ENCODE results near the gene HLA-DMA. TPM values are rescaled to one million over a fixed set of nuclear protein-coding genes. Genes with fewer than 3 reads are reported as not detected.
A peak's percentile ranks its signal among the peaks of the same experiment; 100 is the strongest.

The HLA-DMA gene
- total RNA-seq, 2 donors from 2014 or later: 4.9 to 19.0 TPM

GRCh38 chr6:32989368-32989767 is 36.5 kb upstream of the HLA-DMA start:
- 80 to 100% methylated on average over 1 of the region's 1 CpG for WGBS, 2 experiments (ENCODE audit: insufficient coverage in 1 of 2, insufficient read length in 1 of 2)

GRCh38 chr6:32984622-32985389 is 31.9 kb upstream of the HLA-DMA start:
- Histone ChIP-seq H3K4me3 (ENCODE audit: low read length) (no peak overlapping the region), H3K9ac (ENCODE audit: extremely low read depth, low read length, poor library complexity, severe bottlenecking) (no peak overlapping the region), H3K9me3 (ENCODE audit: control insufficient read depth, low read length) (no peaks in the 10 kb centered on the region), H3K27me3 (ENCODE audit: control insufficient read depth, insufficient read depth, low read length, poor library complexity, severe bottlenecking) (no peaks in the 10 kb centered on the region), H3K36me3 (ENCODE audit: control insufficient read depth, insufficient read depth, low read length) (peaks cover 22% of the 10 kb centered on the region), H3K4me1 (ENCODE audit: control insufficient read depth, insufficient read depth, low read length) (peaks cover 5% of the 10 kb centered on the region), H3K27ac (ENCODE audit: low read depth, low read length) (peak overlapping the region; percentile 12)
- DNase-seq: peak; percentile 96
- H3K9me3 Mint-ChIP-seq: no peaks in the 10 kb centered on the region
- no peak overlapping the region for H3K27ac Mint-ChIP-seq
- WGBS, 2 experiments (ENCODE audit: insufficient coverage in 1 of 2, insufficient read length in 1 of 2): 21 to 22% methylated on average over 8 to 9 of the region's 9 CpGs
- H3K27me3 Mint-ChIP-seq (ENCODE audit: insufficient read depth): peaks cover 2% of the 10 kb centered on the region
- TF ChIP-seq CTCF (conservative IDR thresholded peaks at IDR 0.05): peak; percentile 89
- peaks cover 18% of the 10 kb centered on the region for H3K4me1 Mint-ChIP-seq
- peaks cover 23% of the 10 kb centered on the region for H3K36me3 Mint-ChIP-seq (ENCODE audit: low read depth)
- no peak overlapping the region for H3K4me3 Mint-ChIP-seq

More at GRCh38 chr6:32989368-32989767, 36.5 kb upstream of the HLA-DMA start:
- no peak overlapping the region for H3K27ac ChIP-seq (ENCODE audit: low read depth, low read length)
- no peaks in the 10 kb centered on the region for H3K36me3 ChIP-seq (ENCODE audit: control insufficient read depth, insufficient read depth, low read length)
- Mint-ChIP-seq H3K4me3 (no peak overlapping the region), H3K36me3 (ENCODE audit: low read depth) (no peaks in the 10 kb centered on the region), H3K27me3 (ENCODE audit: insufficient read depth) (peaks cover 17% of the 10 kb centered on the region), H3K27ac (no peak overlapping the region), H3K4me1 (no peaks in the 10 kb centered on the region), H3K9me3 (no peaks in the 10 kb centered on the region)
- no peaks in the 10 kb centered on the region for H3K9me3 ChIP-seq (ENCODE audit: control insufficient read depth, low read length)
- TF ChIP-seq CTCF (conservative IDR thresholded peaks at IDR 0.05): no peak
- H3K4me3 ChIP-seq (ENCODE audit: low read length): no peak overlapping the region
- H3K4me1 ChIP-seq (ENCODE audit: control insufficient read depth, insufficient read depth, low read length): no peaks in the 10 kb centered on the region
- peaks cover 6% of the 10 kb centered on the region for H3K27me3 ChIP-seq (ENCODE audit: control insufficient read depth, insufficient read depth, low read length, poor library complexity, severe bottlenecking)
- H3K9ac ChIP-seq (ENCODE audit: extremely low read depth, low read length, poor library complexity, severe bottlenecking): no peak overlapping the region
- DNase-seq: no peak

DNA sequence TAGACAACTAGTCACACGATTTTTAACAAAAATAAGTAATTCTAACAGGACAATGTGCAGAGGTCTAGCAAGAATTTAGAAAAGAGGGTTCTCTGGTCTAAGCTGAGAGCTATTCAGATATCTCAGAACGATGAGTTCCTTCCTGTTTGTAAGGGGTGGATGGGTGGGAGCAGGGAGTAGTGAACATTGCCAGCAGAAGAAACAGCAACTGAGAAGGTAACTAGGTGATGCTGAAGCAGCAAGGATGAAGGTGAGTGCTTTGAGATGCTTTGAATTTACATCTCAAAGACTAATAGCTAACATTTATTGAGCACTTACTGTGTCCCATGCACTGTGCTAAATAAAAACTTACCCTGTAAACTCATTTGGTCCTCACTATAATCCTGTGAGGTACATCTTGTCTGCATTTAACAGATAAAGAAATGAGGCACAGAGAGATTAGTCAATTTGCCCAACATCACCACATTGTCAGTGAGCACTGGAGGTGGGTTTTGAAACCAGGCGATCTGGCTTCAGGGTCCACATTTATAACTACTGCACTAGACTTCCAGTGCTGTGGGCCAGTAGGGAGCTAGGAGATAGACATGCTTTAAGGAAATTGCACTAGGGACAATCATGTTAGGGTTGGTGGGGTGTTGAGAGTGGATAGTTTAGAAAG is 31.2 kb upstream of the HLA-DMA start:
- WGBS, 2 experiments (ENCODE audit: insufficient coverage in 1 of 2, insufficient read length in 1 of 2): 73 to 89% methylated on average over 2 to 3 of the region's 3 CpGs
- DNase-seq: no peak
- Mint-ChIP-seq H3K27me3 (ENCODE audit: insufficient read depth) (peaks cover 2% of the 10 kb centered on the region), H3K27ac (no peak overlapping the region), H3K9me3 (no peaks in the 10 kb centered on the region), H3K4me1 (peaks cover 21% of the 10 kb centered on the region), H3K4me3 (no peak overlapping the region), H3K36me3 (ENCODE audit: low read depth) (peaks cover 30% of the 10 kb centered on the region)
- no peaks in the 10 kb centered on the region for H3K27me3 ChIP-seq (ENCODE audit: control insufficient read depth, insufficient read depth, low read length, poor library complexity, severe bottlenecking)
- H3K4me1 ChIP-seq (ENCODE audit: control insufficient read depth, insufficient read depth, low read length): peaks cover 5% of the 10 kb centered on the region
- no peak overlapping the region for H3K4me3 ChIP-seq (ENCODE audit: low read length)
- no peak overlapping the region for H3K9ac ChIP-seq (ENCODE audit: extremely low read depth, low read length, poor library complexity, severe bottlenecking)
- no peak for TF ChIP-seq CTCF (conservative IDR thresholded peaks at IDR 0.05)
- peak overlapping the region; percentile 12 for H3K27ac ChIP-seq (ENCODE audit: low read depth, low read length)
- peaks cover 29% of the 10 kb centered on the region for H3K36me3 ChIP-seq (ENCODE audit: control insufficient read depth, insufficient read depth, low read length)
- H3K9me3 ChIP-seq (ENCODE audit: control insufficient read depth, low read length): no peaks in the 10 kb centered on the region
